HG03460 (cell line): ENCODE measurements around the gene NEU1.
A peak's percentile ranks its signal among the peaks of the same experiment; 100 is the strongest.
"Not testable (repeated sequence)": the region's sequence is repeated elsewhere in the genome, so short reads cannot be mapped to it uniquely, and the experiment has no call there.

ENCODE experiments used
- ATAC-seq: cut with Tn5 transposase; IDR thresholded peaks from one replicate; pipeline ENCODE4 v1.9.1; 2021; ENCODE audit not compliant: unreplicated experiment

The NEU1 gene

DNA sequence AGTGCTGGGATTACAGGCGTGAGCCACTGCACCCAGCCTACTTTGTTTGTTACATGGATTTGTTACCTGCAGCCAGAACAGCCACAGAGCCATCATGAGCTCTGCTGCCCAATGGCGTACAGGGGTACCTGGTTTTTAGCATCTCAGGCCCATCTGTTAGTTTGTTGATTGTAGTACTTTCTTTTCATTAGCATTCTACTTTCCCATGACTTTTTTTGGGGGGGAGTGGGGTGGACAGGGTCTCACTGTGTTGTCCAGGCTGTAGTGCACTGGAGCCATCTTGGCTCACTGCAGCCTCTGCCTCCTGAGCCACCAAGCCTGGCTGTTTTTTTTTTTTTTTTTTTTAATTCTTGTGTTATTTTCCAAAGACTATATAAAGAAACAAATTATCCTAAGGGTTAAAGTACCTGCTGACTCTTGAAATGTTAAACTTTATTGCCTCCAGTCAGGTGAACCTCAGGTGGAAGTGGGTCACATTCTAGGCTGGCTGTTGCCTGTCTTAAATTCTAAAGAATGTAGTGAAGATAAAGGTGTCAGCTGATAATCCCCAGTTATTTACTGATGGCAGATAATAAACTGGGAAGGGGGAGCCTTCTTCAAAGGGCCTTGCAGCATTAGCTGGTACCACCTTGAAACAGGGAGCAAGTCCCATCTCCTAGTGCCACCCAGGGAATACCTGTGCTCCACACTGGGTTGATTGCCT lies 15.2 kb downstream of the NEU1 start:
- no peak for ATAC-seq

DNA sequence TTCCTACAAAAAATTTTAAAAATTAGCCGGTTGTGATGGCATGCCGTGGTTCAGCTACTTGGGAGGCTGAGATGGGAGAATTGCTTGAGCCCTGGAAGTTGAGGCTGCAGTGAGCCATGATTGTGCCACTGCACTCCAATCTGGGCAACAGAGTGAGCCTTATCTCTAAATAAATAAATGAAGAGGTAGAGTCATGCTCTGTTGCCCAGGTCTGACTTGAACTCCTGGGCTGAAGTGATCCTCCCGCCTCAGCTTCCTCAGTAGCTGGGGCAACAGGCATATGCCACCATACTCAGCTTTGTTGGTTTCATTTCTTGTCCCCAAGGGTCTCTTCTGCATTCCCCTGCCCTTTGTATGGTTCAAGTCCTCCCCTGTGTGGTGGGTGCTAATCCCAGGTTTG lies 18.1 kb downstream of the NEU1 start:
- no peak for ATAC-seq

DNA sequence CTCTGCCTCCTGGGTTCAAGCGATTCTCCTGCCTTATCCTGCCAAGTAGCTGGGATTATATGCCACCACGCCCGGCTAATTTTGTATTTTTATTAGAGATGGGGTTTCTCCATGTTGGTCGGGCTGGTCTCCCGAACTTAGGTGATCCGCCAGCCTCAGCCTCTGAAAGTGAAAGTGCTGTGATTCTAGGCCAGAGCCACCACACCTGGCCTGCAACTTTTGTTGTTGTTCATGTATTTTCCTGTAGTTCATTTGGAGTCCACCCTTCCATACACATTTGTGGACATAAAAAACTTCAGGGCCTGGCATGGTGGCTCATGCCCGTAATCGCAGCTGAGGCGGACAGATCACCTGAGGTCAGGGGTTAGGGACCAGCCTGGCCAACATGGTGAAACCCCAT lies 20.6 kb downstream of the NEU1 start:
- no peak for ATAC-seq

GRCh38 chr6:31839779-31840126 lies 22.9 kb downstream of the NEU1 start:
- ATAC-seq, result not testable (repeated sequence)

GRCh38 chr6:31838968-31839367 lies 23.7 kb downstream of the NEU1 start:
- no peak for ATAC-seq

- not testable (repeated sequence) for ATAC-seq
These were observed 24.5 kb downstream of the NEU1 start for GRCh38 chr6:31838114-31838553.

DNA sequence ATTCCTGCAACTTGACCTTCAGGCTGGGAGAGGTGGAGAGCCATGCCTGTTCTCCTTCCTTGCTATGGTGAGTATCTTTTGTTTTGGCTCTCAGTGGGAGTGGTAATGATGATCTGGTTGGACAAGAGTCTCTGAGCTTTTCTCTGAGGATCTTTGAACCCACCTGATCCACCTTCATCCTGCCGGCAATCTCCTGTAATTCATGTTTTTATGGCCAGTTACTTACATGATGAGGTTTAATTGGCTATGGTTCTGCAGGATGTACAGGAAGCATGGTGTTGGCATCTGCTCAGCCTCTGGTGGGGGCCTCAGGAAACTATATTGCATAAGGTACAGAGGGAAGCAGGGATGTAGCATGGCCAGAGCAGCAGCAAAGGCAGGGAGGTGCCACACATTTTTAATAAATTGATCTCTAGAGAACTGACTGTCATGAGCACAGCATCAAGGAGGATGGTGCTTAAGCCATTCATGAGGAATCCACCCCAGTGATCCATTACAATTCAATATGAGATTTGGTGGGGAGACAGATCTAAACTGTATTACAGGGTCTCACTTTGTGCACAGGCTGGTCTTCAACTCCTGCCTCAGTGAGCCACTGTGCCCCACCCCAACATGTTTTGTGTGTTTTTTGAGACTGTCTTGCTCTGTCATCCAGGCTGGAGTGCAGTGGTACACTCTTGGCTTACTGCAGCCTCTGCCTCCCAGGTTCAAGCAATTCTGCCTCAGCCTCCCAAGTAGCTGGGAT lies 25.1 kb downstream of the NEU1 start:
- ATAC-seq, result no peak

GRCh38 chr6:31836474-31837368 lies 25.9 kb downstream of the NEU1 start:
- ATAC-seq, result no peak

DNA sequence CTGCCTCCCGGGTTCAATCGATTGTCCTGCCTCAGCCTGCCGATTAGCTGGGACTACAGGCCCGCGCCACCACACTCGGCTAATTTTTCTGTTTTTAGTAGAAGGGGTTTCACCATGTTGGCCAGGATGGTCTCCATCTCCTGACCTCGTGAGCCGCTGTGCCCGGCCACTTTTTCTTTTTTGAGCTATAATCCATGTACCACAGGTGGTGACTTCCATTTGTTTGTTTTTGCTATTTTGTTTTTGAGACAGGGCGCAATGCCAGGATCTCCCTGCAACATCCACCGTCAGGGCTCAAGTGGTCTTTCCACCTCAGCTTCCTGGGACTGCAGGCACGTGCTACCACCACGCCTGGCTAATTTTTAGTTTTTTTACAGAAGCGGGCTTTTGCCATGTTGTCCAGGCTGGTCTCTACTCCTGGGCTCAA lies 26.6 kb downstream of the NEU1 start:
- ATAC-seq, result no peak

DNA sequence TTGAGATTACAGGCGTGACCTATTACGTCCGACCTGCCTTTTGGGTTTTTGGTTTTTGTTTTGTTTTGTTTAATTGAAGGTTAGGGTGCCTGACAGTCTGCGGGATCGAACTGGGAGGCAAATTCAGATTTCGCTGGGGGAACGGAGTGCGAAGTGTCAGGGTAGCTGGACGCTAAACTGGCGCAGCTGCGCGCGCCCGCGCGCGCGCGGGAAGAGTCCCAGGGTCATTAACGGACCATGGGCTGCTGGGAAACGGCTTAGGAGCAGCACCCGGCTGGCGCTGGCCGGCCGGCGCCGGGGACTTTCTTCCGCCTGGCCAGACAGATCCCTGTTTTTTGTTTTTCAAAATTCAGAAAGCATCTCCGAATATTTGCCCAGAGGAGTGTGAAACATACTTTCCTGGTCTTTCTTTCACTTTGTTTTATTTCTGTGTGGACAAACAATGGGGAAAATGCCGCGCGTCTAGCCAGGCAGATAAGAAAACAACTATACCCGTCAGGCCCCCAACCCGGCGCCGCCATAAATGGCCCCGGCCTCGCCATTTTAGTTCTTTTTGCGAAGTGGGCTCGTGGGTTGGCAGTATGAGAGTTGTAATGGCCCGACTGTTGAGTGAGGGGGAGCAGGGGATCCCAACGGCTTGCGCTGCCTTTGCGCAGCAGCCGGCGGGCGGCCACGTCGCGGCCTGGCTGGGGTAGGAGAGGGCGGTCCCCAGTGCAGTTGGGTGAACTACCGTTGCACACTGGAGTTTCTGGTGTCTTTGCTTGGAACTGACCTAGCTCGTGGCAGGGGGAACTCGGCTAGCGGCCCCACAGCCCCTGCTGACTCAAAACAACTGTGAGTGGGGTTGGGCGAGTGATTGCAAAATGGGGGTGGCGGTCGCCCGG lies 28.0 kb downstream of the NEU1 start:
- ATAC-seq, result no peak

DNA sequence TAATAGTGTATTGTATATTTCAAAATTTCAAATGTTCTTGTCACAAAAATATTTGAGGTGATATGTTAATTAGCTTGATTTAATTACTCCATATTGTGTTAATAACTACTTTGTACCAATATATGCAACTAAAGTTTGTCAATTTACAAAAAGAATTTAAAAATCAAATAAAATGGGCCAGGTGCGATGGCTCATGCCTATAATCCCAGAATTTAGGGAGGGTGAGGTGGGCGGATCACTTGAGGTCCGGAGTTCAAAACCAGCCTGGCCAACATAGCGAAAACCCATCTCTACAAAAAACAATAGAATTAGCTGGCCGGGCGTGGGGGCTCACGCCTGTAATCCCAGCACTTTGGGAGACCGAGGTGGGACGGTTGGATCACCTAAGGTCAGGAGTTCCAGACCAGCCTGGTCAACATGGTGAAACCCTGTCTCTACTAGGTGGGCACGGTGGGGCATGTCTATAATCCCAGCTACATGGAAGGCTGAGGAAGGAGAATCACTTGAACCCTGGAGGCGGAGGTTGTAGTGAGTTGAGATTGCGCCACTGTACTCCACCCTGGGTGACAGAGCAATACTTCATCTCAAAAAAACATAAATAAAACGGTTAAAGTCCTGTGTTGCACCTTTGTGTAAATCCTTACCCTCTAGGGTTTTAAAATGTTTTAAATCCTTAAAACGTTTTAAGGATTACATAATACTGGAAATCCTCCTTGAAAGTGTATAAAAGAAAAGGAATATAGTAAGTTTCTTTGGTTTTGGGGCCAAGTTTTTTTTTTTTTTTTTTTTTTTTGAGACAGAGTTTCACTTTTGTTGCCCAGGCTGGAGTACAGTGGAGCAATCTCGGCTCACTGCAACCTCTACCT lies 31.0 kb downstream of the NEU1 start:
- no peak for ATAC-seq

DNA sequence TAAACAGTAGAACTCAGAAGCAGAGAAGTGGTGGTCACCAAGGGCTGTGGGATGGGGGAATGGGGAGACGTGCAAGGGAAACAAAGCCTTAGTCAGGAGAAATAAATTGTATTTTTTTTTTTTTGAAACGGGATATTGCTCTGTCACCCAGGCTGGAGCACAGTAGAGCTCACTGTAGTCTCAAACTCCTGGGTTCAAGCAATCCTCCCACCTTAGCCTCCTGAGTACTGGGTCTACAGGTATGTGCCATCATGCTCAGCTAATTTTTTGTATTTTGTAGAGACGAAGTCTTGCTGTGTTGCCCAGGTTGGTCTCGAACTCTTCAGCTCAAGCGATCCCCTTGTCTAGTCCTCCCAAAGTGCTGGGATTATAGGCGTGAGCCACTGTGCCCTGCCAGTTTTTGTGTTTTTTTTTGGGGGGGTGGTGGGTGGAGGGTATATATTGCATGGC lies 31.7 kb downstream of the NEU1 start:
- ATAC-seq, result no peak

DNA sequence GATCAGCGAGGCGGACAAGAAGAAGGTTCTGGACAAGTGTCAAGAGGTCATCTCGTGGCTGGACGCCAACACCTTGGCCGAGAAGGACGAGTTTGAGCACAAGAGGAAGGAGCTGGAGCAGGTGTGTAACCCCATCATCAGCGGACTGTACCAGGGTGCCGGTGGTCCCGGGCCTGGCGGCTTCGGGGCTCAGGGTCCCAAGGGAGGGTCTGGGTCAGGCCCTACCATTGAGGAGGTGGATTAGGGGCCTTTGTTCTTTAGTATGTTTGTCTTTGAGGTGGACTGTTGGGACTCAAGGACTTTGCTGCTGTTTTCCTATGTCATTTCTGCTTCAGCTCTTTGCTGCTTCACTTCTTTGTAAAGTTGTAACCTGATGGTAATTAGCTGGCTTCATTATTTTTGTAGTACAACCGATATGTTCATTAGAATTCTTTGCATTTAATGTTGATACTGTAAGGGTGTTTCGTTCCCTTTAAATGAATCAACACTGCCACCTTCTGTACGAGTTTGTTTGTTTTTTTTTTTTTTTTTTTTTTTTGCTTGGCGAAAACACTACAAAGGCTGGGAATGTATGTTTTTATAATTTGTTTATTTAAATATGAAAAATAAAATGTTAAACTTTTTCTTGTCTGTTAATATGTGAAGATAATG lies 32.9 kb downstream of the NEU1 start:
- no peak for ATAC-seq

GRCh38 chr6:31827286-31828079 lies 35.1 kb downstream of the NEU1 start, which contains the start of gene HSPA1B:
HSPA1B (plus strand) TSS chr6:31827738; CDS start chr6:31827951, 213 bp downstream.
- peak; percentile 62 for ATAC-seq

- no peak for ATAC-seq
These were observed 35.8 kb downstream of the NEU1 start for GRCh38 chr6:31826793-31827285.

- no peak for ATAC-seq
These were observed 37.1 kb downstream of the NEU1 start for GRCh38 chr6:31825553-31825952.

DNA sequence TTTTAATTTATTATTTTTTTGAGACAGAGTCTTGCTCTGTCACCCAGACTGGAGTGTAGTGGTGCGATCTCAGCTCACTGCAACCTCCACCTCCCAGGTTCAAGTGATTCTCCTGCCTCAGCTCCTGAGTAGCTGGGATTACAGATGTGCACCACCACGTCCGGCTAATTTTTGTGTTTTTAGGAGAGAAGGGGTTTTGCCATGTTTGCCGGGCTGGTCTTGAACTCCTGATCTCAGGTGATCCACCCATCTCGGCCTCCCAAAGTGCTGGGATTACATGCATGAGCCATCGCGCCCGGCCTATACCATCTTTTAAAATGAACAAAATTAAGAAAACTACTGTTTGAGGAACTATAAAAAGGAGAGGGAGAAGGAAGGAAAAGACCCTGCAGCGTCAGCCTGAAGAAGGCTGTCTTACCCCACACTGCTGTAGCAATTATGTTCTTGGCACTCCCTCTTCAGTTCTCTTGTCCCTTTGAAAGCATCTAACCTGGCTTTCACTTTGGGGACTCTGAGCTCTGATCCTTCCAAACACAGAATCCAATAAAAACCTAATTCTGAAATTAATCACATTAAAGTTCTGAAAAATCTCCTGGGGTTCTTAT lies 38.9 kb downstream of the NEU1 start:
- not testable (repeated sequence) for ATAC-seq
